Gastrocnemius medialis (tissue), 4 donors: ENCODE measurements around the gene MRNIP. TPM values are rescaled to one million over a fixed set of nuclear protein-coding genes. Genes with fewer than 3 reads are reported as not detected.

Source experiments
- ATAC-seq, 2 donors: fragments of 150-250 bp; one replicate each; pipeline ENCODE4 v1.9.1; 2016
- DNase-seq, 2 donors: peaks; one replicate each; pipeline ENCODE4 v3.0.0-alpha.2; 2019
- H3K27ac ChIP-seq, 4 donors: fragments of 200-600 bp; sonication (generic); 1 replicate in 1 of 4; 2 replicates in 3 of 4; pipeline ENCODE4 v1.5.1; 2016 to 2018; ENCODE audit warnings: mild to moderate bottlenecking in 2 of 4, moderate library complexity in 1 of 4
- H3K27me3 ChIP-seq, 3 donors: fragments of 200-600 bp; sonication (generic) in 2 of 3; 1 replicate in 1 of 3; 2 replicates in 2 of 3; pipeline versions ENCODE4 v1.5.1 to v1.6.0; 2016 to 2019; ENCODE audit warnings: mild to moderate bottlenecking in 1 of 3, moderate library complexity in 1 of 3
- H3K36me3 ChIP-seq, 2 donors: fragments of 200-600 bp; sonication (generic) in 1 of 2; one replicate each; pipeline ENCODE4 v1.5.1; 2017 to 2018
- H3K4me1 ChIP-seq, 2 donors: fragments of 200-600 bp; sonication (generic) in 1 of 2; one replicate each; pipeline ENCODE4 v1.5.1; 2016 to 2017; ENCODE audit warnings: mild to moderate bottlenecking in 2 of 2
- H3K4me3 ChIP-seq, 4 donors: fragments of 200-600 bp; sonication (generic) in 3 of 4; 1 replicate in 1 of 4; 2 replicates in 3 of 4; pipeline ENCODE4 v1.5.1; 2016 to 2019; ENCODE audit warnings: mild to moderate bottlenecking in 2 of 4
- H3K9me3 ChIP-seq, 3 donors: fragments of 200-600 bp; sonication (generic) in 2 of 3; 1 replicate in 1 of 3; 2 replicates in 2 of 3; pipeline ENCODE4 v1.5.1; 2016 to 2019
- POLR2A ChIP-seq, 2 donors: fragments of 450-650 bp; IDR thresholded peaks; one replicate each; pipeline ENCODE4 v1.6.1; 2017; ENCODE audit warnings: antibody characterized with exemption in 2 of 2, mild to moderate bottlenecking in 2 of 2, moderate library complexity in 2 of 2
- in situ Hi-C, 4 donors: fragments of 200-750 bp; cut with MboI; loops; one replicate each; pipeline versions ENCODE4 v1.15.0 to v1.8.0; 2017; ENCODE audit warnings: low sequenced_read_pairs in 4 of 4
- intact Hi-C: fragments of 100-400 bp; cut with DNase I; formaldehyde crosslinking; loops from one replicate; pipeline ENCODE4 v1.15.1; 2023; ENCODE audit warnings: low total_unique reads
- total RNA-seq, 4 donors: library from RNA; depleted of rRNA; stranded (reverse); fragments of >200 nt; gene quantifications; one replicate each; pipeline versions ENCODE4 v1.1.0 to v1.2.3, GENCODE V29; 2016
- TF ChIP-seq, protein P1 (sequence below), 5 experiments: fragments of 450-650 bp in 3 of 5; fragments of 200-600 bp in 2 of 5; sonication (generic) in 2 of 5; IDR thresholded peaks in 4 of 5; conservative IDR thresholded peaks in 1 of 5; 1 replicate in 4 of 5; 2 replicates in 1 of 5; pipeline ENCODE4 v1.5.1; 2016 to 2019; ENCODE audit warnings: antibody characterized with exemption in 5 of 5, mild to moderate bottlenecking in 3 of 5, moderate library complexity in 3 of 5

MRNIP gene
- total RNA-seq, 4 donors from 2014 or later = 2.9 to 16.1 (median 8.3) TPM

DNA sequence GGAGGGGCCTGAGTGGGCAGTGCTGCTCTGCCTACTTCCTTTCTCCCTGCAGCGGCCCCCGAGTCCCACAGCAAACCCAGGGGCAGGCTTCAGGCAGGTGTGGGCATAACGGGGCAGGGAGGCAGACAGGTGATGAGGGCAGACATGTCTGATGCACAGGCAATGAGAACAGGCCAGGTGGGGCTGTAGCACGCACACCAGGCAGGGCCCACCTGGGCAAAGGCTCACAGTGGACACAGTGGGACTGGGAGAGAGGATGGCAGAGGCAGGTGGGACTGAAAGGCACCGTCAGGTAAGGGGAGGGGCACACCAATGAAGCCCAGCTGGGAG is 59.0 kb downstream of the MRNIP start:
- no peak for ATAC-seq
- intact Hi-C loops (loop anchor here (5.0 kb wide), 2 partner anchors 67 to 132 kb away; partner anchors contain the start of gene MAML1), in situ Hi-C loops (no loop called here)
- Histone ChIP-seq H3K27ac (no peak overlapping the region), H3K4me3 (no peak overlapping the region), H3K27me3 (no peaks in the 10 kb centered on the region), H3K9me3 (no peaks in the 10 kb centered on the region), H3K36me3 (peaks cover 0 to 35% of the 10 kb centered on the region in 2 donors), H3K4me1 (peaks cover 24 to 30% of the 10 kb centered on the region in 2 donors)
- TF ChIP-seq, protein P1, sequence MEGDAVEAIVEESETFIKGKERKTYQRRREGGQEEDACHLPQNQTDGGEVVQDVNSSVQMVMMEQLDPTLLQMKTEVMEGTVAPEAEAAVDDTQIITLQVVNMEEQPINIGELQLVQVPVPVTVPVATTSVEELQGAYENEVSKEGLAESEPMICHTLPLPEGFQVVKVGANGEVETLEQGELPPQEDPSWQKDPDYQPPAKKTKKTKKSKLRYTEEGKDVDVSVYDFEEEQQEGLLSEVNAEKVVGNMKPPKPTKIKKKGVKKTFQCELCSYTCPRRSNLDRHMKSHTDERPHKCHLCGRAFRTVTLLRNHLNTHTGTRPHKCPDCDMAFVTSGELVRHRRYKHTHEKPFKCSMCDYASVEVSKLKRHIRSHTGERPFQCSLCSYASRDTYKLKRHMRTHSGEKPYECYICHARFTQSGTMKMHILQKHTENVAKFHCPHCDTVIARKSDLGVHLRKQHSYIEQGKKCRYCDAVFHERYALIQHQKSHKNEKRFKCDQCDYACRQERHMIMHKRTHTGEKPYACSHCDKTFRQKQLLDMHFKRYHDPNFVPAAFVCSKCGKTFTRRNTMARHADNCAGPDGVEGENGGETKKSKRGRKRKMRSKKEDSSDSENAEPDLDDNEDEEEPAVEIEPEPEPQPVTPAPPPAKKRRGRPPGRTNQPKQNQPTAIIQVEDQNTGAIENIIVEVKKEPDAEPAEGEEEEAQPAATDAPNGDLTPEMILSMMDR (IDR thresholded peaks at IDR 0.05 in 4 of 5, conservative IDR thresholded peaks at IDR 0.05 in 1 of 5) = no peak
- no peak for DNase-seq

DNA sequence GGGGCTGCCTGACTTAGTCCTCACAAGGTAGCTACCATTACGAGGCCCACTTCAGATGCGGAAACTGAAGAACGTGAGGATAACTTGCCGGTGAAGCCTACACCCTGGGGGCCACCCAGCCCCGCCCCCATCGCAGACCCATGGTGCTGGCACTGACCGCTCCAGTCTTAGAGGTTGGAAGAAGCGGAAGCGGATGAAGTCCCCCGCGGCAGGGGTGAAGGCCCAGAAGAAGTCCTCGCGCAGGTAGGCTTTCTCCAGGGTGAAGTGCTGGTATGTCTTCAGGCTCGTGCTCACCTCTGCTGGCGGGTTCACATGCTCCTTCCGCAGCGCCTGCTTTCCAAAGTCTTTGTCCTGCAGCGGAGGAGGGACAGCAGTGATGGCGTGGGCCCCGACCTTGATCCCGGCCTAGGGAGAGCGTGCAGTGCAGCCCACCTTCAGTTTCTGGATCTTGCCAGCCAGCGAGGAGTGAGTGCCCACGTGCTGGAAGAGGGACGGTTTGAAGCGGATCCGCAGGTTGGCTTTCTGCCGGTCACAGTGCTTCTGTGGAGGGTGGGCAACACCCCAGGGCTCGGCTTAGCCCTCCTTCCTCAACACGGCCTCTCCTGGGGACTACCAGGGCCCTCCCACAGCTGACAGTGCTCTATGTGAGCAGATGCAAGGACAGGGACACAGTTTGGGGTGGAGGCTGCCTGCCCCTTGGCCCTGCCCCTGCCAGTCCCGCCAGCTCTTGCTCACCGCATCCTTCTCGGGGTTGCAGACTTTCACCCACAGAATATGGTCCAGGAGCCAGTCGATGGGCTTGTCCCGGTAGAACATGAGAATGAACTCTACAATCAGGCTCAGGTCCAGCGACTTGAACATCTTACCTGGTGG is 59.6 kb downstream of the MRNIP start:
- no peak for ATAC-seq
- H3K27ac ChIP-seq = no peak overlapping the region
- no peak for DNase-seq
- peaks cover 0 to 35% of the 10 kb centered on the region in 2 donors for H3K36me3 ChIP-seq
- in situ Hi-C loops = no loop called here
- intact Hi-C loops = loop anchor here (5.0 kb wide), 2 partner anchors 67 to 132 kb away; partner anchors contain the start of gene MAML1
- H3K4me3 ChIP-seq = no peak overlapping the region
- peaks cover 26 to 31% of the 10 kb centered on the region in 2 donors for H3K4me1 ChIP-seq
- TF ChIP-seq, protein P1 (IDR thresholded peaks at IDR 0.05 in 4 of 5, conservative IDR thresholded peaks at IDR 0.05 in 1 of 5) = no peak
- TF ChIP-seq POLR2A (IDR thresholded peaks at IDR 0.05) = no peak
- no peaks in the 10 kb centered on the region for H3K27me3 ChIP-seq
- H3K9me3 ChIP-seq = no peaks in the 10 kb centered on the region

DNA sequence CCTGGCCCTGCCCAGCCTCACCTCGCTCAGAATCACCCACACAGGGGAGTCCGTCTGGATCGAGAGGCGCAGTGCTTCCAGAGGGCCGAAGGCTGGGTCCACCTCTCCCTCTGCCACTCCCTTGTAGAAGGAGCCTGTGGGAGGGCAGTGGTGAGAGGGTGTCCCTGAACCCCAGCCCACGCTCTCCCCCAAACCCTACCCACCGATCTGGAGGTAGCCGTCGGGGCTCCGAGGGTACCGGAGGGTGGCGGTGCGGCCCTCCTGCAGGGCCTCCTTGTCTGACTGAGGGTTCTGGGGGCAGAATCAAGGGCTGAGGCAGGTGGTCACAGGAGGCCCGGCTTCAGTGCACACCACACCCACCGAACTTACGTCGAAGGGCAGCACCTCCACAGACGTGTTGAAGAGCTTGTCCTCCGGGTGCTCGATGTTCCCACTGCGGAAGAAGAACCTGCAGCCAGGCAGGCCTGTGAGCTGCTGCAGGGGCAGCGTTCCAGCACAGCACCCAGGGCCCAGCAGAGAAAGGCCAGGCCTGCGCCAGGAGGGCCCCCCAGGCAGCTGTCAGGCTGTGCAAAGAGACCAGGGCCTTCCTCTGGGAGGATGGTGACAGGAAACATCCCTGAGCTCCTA is 60.4 kb downstream of the MRNIP start:
- Histone ChIP-seq H3K4me3 (no peak overlapping the region), H3K4me1 (peaks cover 26 to 30% of the 10 kb centered on the region in 2 donors), H3K27ac (no peak overlapping the region), H3K36me3 (peaks cover 0 to 35% of the 10 kb centered on the region in 2 donors), H3K9me3 (no peaks in the 10 kb centered on the region), H3K27me3 (no peaks in the 10 kb centered on the region)
- DNase-seq (no peak), ATAC-seq (no peak)
- in situ Hi-C loops = no loop called here
- intact Hi-C loops = loop anchor here (5.0 kb wide), 2 partner anchors 66 to 131 kb away; partner anchors contain the start of gene MAML1
- TF ChIP-seq, protein P1 (IDR thresholded peaks at IDR 0.05 in 4 of 5, conservative IDR thresholded peaks at IDR 0.05 in 1 of 5) = no peak

DNA sequence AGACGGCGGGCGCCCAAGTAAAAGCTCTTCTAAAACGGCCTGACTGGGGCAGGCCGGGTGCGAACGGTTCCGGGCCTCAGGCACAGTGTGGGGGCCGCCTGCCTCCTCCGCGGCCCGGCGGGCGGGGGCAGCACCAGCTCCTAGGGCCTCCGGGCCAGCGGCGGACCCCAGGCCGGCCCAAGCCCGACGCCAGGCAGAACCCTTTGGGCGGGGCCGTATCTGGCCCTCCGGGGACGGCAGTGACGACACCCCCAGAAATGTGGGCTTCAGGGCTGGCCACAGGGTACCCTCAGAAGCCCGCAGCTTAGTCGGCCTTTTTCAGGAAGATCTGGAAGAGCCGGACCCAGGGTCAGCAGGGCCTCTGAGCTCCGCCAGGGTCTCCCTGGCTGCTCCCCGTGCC is 60.9 kb downstream of the MRNIP start:
- intact Hi-C loops (loop anchor here (2.0 to 5.0 kb wide), 3 partner anchors 61 to 130 kb away; partner anchors contain the start of genes MAML1 and MRNIP), in situ Hi-C loops (no loop called here)
- DNase-seq = no peak
- no peak for ATAC-seq
- Histone ChIP-seq H3K27me3 (no peaks in the 10 kb centered on the region), H3K27ac (no peak overlapping the region), H3K36me3 (peaks cover 0 to 35% of the 10 kb centered on the region in 2 donors), H3K9me3 (no peaks in the 10 kb centered on the region), H3K4me1 (peaks cover 21 to 26% of the 10 kb centered on the region in 2 donors), H3K4me3 (no peak overlapping the region)
- no peak for TF ChIP-seq POLR2A (IDR thresholded peaks at IDR 0.05)
- TF ChIP-seq, protein P1 (IDR thresholded peaks at IDR 0.05 in 4 of 5, conservative IDR thresholded peaks at IDR 0.05 in 1 of 5) = no peak
